Activated CD4-positive, CD25-positive, alpha-beta regulatory T cell treated with anti-CD3 and anti-CD28 coated beads, Interleukin-2, amount 50 U/mL, for 72 hours (primary cell): ENCODE data around the gene ROBO2.

ENCODE experiments used
- DNase-seq: peaks from one replicate; pipeline ENCODE4 v3.0.0; 2021

ROBO2 gene

DNA sequence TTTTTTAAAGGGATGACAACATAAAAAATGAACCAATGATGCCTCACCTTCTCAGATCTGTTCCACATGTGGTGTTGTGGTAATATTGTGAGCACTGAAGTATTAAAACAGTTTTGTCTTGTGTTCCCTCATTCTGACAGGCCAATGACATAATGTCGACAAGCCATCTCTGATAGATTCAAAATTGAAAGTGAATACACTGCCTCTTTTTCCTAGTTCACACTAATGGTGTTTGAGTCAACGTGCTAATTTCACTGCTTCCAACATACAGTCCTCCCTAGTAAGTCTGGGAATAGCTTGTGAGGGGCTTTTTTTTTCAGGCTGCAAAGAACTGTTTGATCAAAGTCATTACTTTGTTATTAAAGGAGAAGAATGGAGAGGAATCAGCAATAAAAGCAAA is 82.8 kb downstream of the ROBO2 start:
- DNase-seq, result no peak

DNA sequence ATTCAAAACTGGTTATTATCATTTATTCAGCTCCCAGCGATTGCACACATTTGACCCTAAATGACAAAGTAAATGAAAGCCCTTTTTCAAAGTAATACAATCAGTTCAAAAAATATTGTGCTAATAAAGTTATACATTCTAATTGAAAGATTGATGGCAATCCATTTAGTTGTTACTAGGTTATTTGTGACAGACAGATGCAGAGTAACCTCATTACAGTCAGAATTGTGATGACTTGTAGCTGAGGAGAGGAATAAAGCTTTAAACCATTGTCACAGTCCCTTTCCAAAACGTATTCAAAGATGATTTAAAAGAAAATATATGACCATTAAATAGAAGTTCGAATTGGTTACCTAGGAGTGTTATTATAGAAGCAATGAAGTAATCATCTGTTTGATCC is 86.1 kb downstream of the ROBO2 start:
- DNase-seq, result no peak

DNA sequence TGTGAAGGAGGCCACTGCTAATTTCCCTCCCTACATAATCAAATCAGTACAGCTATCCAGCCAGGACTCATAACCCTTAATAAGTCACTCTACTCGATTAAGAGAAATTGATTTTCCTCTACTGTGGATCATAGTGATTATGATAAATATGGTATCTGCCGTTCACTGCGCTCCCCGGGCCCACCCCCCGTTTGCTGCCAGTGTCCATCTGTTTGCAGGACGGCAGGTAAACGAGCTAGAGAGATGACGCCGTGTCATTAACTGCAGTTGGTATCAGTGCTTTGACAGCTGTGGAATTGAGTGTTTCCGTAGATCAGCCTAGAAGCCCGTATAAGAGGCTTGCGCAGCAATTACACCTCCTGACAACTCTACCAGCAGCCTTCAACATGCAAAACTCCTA is 94.9 kb downstream of the ROBO2 start:
- DNase-seq, result no peak

DNA sequence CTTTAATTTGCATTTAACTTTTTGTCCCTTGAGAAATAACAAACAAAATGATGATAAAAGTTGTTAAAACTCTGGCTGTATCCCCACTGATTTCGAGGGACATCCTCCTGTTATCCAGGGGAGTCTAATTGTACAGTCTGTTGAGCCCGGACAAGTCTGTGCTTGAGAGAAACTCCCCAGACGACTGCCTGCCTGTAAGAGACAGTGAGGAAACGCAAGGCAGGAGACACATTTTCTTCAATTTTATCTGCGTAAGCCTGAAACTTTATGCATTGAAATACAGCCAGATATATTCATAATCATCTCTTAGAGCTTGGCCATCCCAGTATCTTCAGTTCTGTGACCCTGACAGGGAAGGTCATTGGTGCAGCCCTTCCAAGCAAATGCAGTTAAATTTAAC is 97.7 kb downstream of the ROBO2 start:
- DNase-seq, result no peak

DNA sequence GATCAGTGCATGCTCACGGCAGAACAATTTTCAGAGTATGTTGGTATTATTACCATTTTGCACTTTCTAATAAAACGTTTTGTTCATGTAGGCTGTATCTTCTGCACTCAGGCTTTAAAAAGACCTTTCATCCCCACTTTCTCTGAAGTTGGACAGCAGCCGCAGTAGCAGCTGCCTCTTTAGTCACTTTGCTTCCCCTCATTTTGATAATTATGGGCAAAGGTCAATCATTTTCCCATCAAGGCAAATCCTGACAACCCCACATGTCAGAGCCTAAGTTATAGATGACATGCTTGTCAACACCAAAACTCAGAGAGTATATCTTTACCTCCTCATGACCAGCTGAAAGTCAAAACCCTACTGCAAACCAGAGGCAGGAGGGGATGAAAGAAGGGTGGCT is 99.7 kb downstream of the ROBO2 start:
- no peak for DNase-seq

DNA sequence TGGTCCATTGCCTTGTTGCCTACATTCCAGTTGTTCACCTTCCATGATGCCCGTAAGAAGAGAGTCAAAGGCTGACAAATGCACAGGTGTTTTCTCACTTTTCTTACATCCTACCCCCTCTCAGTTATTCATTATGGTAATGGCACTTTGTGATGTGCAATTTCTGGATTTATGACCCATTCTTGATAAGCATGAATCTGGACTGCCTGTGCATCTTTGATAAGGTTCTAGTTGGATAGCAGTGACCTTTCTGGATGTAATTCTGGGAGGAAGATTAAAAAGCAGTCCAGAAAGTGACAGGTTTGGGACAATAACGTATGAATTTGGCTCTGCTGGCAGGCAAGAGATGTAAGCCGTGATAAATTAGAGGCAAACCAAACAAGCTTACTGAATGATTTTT is 101.5 kb downstream of the ROBO2 start:
- no peak for DNase-seq

DNA sequence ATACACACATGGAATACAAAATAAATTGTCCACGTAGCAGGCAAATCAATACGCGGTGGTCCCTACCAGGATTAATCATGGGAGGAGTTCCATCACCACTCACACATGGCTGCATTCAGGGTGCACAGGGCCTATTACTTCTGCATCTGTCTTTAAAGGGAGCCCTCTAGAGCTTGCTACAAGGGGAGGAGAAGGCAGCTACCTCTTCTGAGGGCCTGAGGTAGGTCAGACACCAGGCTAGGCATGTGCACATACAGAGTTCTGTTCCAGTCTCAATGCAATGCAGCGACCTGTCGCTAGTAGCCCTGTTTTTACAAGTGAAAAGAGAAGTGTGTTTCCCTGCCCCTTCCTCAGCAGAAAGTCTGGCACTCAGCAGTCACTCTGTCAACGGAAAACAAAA is 102.7 kb downstream of the ROBO2 start:
- no peak for DNase-seq

DNA sequence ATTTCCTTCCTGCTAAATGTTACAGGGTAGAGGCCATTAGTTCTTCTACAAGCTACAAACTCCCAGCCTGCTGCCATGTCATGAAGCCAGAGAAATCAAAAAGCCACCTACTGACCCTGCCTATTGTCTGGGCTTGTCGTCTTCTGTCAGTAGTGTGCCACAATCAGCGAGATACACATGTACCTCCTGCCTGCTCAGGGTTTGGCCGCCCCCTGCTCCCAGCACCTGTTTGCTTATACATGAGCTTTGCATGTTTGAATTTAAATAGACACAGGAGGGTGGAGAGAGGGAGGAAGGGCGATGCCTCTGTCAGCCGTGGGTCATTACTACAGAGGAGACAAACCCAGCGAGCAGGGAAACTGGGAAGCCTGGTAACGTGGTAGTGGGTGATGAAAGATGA is 106.1 kb downstream of the ROBO2 start:
- DNase-seq, result no peak

DNA sequence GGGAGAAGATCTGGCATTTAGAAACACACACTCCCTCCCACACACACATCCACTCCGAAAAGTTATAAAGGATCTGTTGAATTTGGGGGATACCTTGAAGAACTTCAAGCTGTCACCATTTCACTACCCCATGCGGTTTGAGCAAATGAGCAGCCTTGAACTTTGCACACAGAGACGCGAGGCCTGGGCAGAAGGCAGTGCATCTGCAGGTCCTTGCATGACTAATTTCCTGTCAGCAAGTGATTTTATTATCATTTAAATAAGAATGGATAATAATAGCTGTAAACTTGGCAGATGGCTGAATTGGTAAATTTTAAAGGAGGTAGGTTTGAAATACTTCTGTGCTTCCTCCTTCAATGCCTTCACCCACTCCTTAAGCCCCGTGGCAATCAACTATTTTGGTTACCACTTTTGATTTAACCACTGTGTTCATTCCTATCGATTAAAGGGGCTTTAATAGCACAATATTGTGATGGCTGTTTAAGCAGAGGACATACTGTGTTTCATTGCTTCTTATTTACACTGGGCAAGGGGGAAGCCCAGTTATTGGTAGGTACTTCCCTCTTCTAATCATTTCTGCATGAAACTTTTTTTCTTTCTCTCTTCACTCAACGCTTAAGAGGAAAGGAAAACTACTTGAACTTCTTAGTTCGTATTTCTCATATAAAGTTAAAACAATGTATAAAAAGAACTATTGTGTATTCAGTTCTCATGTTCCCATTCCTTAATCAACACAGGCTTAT is 108.1 kb downstream of the ROBO2 start:
- DNase-seq, result no peak

DNA sequence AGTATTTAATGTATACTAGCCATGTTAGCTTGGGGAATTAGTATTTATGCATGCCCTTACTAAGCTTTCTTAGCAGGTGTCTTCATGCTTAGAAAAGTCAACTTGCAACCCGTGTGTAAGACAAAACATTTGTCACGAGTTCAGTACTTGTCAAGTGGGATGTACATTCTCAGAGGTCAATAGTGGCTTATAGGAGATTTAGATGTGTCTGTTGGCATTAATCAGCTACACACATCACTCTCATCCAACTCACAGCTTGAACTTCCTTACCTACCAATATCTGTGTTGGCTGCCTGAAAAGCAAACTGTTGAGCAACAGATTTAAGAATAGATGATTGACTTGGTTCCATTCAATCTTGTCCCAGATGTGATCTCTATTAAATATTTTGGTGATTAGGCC is 109.5 kb downstream of the ROBO2 start:
- no peak for DNase-seq

DNA sequence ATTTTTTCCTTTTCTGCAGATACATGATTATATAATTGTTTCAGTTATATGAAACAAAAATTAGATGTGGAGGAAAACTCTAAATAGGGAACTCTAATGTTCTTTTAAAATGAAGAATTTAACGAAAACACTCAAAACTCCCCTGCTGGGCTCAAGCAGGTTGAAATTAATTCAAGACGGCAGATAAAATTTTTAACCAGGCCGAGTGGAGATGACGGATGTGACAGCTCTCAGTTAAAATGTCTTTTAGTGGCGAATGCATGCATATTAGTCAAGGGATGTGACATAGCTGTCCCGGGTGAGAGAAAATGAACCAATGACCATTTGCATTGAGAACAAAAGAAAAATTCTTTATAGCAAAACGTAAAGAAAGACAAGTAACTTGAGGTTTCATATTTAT is 110.1 kb downstream of the ROBO2 start:
- DNase-seq, result no peak

DNA sequence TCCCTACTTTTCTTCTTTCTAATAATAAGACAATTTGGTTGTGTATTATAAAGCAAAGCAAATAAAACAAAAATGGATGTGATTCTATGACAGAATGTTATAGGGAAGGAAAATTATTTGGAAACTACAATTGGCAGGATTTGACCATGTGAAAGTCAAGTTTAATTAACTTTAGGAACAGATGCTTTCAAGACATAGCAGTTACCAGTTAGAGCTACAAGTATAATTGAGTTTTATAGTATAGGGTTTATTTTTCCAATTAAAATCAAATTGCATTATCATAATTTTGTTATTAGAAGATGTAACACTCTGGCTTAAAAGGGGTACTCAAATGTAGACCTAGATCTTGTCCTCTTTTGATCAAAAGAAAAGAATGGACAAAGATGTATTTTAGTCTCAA is 110.9 kb downstream of the ROBO2 start:
- no peak for DNase-seq

DNA sequence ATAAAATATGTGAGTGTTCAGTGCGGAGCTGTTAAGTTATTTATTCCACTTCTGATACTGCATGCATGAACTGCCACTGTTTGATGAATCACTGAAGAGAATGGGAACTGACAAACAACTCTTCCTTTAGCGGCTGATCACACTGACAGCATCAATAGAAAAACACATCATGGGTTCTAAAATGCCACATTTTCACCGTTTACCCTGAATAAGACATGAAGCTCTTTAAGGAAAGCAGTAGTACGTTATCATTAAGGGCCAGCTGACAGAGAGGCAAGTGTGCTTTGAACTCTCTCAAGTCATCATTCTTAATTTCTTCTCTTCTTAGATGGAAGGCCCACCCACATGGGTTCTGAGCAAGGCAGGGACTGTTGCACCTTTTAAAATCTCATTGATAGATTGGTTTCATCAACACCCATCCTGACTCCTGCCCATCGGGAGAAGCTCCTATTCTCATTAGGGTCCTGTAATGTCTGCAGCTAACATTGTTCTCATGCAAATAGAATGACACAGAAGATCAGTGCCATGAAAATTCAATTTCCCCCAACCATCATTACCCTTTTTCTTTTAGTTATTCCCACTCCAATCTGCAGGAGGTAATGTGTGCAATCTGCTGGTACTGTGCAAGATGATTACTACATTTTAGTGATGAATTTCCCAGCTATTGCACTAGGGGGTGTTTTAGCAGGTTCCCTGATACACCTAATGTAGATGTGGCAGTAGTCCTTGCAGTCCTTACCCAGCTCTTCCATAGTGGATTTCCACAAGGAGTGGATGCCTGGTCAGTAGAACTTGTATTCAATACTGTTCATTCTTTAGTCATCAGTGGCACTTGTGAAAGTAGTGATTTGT is 119.1 kb downstream of the ROBO2 start:
- no peak for DNase-seq

DNA sequence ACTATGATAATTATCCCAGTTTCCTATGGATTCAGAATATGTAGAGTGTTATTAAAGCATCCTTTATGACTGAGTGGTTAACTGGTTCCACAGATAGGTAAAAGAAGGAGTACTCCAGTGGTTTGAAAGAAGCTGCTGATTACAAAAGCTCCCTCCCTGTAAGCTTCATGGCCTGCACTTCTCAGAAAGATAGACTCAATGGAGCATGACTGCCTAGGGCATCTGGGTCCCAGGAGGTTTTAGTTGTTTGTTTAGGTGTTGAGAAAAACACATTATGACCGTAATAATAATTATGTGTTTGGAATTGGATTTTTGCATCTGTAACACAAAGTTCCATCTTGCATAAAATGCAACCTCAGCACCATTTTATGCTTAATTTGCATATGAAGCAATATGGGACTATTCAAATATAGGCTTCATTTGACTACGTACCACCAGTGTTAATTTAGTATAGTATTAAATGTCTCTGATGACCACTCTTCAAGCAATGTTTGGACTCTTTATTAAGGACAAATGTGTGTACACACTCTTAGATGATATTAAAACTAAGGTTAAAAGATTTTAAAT is 121.1 kb downstream of the ROBO2 start:
- DNase-seq, result no peak

DNA sequence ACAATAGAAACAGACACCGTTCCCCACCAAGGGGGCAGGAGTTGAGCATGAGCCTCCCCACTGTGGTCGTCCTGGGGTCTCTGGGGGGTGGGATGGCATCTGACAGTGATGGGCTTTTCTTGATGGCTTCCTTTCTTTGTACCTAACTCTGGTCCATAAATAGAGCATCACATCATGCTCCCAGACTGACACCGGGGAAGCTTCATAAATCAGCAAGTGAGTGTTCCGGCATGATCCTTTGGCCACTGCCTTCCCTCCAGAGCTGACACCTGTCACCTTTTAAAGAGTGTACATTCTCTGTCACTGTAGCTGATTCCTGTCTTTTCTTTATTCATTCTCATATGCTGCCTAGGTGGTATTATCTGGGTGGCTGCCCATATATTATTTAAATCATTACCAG is 129.9 kb downstream of the ROBO2 start:
- DNase-seq, result no peak

DNA sequence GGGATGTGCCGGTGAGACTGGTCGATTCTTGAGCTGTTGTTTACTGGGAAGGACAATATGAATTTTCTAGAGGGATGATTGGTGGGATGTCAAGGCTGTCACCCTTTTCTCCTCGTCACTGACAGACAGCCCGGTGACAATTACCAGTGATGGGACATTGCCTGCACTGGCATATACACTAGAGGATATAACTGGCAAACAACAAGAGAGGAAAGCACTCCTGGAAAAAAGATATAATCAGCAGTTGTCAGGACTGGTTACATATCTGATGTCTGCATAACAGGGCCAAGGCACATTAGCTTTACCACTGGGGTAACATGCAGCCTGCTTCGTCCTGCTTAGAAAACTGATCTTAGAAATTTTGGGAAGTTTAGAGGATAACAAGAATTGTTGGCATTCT is 131.1 kb downstream of the ROBO2 start:
- DNase-seq, result no peak

DNA sequence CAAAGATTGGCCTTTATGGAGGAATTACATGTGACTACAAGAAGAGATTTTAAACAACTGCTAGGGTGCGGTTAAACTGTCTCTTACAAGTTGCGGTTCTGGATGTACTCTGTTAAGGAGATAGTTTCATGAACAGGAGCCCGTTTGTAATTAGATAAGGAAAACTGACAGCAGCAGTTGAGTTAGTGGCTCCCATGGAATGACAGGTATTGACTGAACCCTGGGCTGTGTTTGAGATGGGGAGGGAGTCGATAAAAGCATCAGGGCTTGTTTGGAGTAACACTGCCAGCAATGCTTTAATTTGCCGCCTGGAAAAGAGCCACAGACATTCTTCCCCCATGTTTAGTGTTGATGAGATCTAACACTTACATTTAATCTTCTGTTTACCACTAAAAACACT is 139.9 kb downstream of the ROBO2 start:
- DNase-seq, result no peak

DNA sequence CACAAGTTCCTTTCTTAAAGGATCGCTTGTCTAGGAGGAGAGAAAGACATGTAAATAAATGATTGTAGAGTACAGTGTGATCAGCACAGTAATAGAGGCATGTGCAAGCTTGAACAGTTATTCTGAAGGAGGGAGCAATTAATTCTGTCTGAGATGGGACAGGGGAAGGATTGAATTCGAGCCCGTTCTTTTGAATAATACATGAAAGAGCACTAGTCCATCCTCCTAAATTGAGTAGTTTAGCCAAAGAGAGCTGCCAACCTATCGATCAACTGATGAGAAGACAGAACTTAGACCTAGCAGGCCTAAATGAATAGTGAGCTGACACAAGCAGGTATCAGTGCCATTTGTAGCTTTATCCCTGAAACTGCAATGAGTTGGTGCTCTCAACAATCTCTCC is 142.4 kb downstream of the ROBO2 start:
- DNase-seq, result no peak

DNA sequence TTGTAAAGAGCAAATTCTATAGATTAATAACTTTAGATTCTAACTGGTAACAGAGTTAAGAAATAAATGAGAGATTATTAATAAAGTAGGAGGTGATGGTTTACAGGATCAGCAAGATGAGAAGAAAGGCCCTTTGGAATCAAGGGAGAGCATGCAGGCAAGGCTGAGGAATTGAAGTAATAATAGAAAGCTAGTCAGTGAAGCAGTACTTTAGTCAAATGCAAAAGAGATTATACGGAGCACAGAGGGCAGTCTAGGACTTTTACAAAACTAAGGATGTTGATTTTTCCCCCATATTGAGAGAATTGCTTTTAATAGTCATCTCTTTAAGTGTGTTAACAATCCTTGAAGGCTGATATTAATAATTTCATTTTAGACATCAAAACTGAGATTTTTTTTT is 146.4 kb downstream of the ROBO2 start:
- DNase-seq, result no peak

DNA sequence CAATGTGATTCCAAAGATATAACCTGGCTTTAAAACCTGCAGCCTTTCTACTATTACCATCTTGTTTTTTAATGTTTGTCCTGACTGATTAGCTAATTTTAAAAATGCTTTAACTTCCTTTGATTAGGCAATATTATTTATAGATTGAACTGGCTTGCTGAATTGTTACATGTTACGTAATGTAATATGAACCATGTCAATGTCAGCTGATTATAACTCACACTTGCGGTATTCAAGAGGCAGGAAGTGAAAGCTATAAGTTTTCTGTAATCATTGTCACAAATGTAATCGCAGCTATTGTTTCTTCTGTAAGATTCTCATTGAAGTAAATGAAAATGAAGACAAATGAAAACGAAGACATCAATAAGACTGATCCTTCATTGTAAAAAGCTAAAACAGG is 146.8 kb downstream of the ROBO2 start:
- no peak for DNase-seq

DNA sequence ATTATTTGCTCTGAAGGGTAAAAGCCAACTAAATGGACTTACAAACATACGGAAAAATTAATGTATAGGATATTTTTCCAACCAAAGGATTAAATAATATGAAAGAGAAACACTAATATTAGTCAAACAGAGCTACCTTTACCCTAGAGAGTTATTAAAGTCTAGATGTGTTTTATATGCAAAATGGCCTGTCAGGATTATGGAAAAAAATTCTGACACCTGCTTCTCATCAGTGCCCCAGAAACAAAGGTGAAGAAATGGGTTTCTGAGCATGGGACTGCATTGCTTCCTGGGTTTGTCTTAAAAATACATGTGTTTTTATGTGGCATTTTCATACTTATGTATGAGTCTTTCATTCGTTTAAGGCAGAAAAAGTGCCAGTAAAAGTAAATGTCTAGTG is 148.3 kb downstream of the ROBO2 start:
- no peak for DNase-seq

DNA sequence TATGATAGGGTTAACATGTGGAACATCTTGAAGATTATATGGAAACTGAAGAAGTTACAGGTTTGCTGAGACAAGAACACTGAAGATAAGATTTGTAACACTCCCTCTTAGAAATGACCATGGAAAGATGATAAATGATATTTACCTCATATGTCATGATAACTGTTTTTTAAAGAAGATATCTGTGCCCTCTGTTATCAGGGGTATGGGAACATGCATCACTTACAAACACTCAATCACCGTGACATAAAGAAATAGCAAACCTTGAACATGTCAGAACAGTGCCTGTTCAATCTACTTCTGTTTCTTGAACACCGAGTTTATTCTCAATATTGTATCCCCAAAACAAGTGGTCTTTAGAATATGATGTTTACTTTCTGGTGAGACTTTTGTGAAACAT is 149.4 kb downstream of the ROBO2 start:
- no peak for DNase-seq

DNA sequence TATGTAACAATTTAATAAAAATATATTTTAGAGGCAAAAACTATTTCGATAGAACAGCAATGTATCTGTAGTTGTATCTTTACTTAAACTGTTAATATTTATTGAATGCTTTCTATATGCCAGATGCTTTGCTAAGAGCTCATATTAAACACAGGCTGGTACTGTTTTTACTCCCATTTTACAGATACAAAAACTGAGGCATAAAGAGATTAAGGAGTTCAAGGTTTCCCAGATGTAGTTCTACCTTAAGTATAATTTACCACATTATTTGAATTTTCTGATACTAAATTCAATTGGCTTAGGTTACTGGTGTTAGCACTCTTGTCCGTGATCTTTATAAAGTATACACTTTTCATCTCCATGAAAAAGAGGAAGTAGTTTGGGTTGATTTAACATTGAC is 149.8 kb downstream of the ROBO2 start:
- no peak for DNase-seq

DNA sequence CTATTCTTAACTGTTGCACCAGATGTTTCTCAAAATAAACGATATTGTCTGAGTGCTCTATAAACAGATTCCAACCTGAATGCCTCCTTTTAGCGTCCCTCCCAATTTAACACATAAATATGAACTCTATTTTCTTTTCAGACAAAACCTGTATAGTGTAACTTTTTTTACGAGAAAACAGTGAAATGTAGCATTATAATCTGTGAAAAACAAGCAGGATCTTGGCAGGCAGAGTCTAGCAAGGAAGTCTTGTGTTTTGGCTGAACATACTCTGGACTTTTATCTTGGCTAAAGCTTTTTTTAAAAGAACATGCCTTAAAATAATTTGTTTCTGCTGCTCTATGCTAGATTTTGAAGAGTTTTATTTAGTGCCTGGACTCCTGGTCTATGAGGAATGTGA is 150.5 kb downstream of the ROBO2 start:
- DNase-seq, result no peak
